Measurements from ENCODE around the gene PLXNA1.

PLXNA1 gene

GRCh38 chr3:126945171-126945721, 37.7 kb upstream of the PLXNA1 start:
- TF ChIP-seq ZFX (IDR thresholded peaks at IDR 0.05; ENCODE audit: borderline replicate concordance) (no peak), CTCF (IDR thresholded peaks at IDR 0.05) (no peak)

DNA sequence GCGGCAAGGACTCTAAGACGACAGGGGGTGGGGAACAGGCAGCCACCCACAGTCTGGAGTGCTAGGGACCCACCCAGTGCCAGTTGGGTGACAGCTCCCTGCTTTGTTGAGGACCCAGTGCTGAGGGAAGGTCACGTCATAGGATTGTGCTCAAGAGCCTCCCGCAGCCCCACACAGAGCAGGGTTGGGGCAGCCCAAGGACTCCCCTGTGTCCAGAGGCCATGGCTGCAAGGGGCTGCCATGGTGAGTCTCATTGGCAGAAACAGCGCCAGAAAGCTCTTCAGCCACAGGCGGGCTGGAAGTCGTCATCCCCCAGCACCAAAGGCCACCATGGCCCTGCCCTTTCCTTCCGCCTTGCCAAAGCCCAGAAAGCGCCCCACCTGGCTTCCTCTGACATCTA, 37.0 kb upstream of the PLXNA1 start:
- H3K27ac ChIP-seq: no peak overlapping the region
- no peak for TF ChIP-seq CTCF (IDR thresholded peaks at IDR 0.05)
- TF ChIP-seq ZFX (IDR thresholded peaks at IDR 0.05; ENCODE audit: borderline replicate concordance): no peak

More at GRCh38 chr3:126945171-126945721, 37.7 kb upstream of the PLXNA1 start:
- H3K27ac ChIP-seq: no peak overlapping the region

DNA sequence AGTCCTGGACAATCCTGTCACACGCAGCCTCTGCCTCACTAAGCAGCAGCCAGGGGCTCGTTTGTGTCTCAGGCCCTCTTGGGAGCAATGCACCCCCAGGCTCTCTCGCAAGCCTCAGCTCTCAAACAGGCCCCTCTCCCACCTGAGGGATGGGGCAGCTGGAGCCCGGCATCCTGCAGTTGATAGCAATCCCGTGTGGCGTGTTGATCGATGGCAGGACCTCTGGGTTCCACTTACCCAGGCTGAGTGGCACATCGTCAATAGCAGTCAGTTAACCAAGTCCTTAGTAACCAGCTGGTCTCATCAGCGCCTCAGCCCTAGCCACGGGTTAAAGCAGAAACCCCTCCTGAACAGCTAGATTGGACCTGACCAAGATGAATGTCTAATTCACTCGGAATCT, 36.5 kb upstream of the PLXNA1 start:
- H3K27ac ChIP-seq: no peak overlapping the region
- no peak for TF ChIP-seq CTCF (IDR thresholded peaks at IDR 0.05)
- no peak for TF ChIP-seq ZFX (IDR thresholded peaks at IDR 0.05; ENCODE audit: borderline replicate concordance)

DNA sequence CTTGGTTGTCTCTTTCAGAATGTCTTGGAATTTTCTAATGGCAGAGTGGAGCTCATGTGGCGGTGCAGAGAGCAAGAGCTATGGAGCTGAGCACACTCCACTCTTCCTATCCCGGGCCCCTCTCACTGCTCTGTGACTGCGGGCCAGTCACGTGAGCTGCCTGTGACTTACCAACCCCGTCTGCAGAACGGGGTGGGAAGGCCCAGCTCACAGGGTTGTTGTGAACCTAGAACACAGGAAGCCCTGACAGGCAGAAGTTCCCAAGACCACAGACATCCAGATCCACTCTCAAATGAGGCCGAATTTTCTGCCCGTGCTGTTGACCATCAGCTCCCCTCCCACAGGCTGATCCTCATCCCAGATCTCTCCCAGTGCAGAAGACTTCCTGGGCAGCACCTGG, 35.5 kb upstream of the PLXNA1 start:
- TF ChIP-seq ZFX (IDR thresholded peaks at IDR 0.05; ENCODE audit: borderline replicate concordance) (no peak), CTCF (IDR thresholded peaks at IDR 0.05) (no peak)
- H3K27ac ChIP-seq: no peak overlapping the region

GRCh38 chr3:126948980-126949535, 33.9 kb upstream of the PLXNA1 start:
- no peak overlapping the region for H3K27ac ChIP-seq
- TF ChIP-seq ZFX (IDR thresholded peaks at IDR 0.05; ENCODE audit: borderline replicate concordance): no peak
- no peak for TF ChIP-seq CTCF (IDR thresholded peaks at IDR 0.05)

DNA sequence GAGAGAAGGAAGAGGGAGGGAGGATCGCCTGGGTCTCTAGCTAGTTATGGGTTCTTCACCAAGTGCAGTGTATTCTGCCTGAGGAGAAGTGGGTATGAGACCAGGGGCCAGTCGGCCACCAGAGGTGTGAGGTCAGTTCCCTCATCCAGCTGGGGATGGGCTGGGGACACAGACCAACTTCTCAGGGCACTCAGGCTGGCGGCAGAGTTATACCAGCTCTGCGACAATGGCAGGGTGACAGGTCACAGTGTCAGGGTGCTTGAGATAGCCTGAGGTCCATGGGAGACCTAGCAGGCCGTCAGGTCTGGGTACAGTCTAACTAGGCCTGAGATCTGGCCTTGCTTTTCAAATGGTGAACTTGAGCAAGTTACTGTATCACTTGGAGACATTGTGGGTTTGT, 31.4 kb upstream of the PLXNA1 start:
- no peak overlapping the region for H3K27ac ChIP-seq
- TF ChIP-seq CTCF (IDR thresholded peaks at IDR 0.05) (no peak), ZFX (IDR thresholded peaks at IDR 0.05; ENCODE audit: borderline replicate concordance) (no peak)

DNA sequence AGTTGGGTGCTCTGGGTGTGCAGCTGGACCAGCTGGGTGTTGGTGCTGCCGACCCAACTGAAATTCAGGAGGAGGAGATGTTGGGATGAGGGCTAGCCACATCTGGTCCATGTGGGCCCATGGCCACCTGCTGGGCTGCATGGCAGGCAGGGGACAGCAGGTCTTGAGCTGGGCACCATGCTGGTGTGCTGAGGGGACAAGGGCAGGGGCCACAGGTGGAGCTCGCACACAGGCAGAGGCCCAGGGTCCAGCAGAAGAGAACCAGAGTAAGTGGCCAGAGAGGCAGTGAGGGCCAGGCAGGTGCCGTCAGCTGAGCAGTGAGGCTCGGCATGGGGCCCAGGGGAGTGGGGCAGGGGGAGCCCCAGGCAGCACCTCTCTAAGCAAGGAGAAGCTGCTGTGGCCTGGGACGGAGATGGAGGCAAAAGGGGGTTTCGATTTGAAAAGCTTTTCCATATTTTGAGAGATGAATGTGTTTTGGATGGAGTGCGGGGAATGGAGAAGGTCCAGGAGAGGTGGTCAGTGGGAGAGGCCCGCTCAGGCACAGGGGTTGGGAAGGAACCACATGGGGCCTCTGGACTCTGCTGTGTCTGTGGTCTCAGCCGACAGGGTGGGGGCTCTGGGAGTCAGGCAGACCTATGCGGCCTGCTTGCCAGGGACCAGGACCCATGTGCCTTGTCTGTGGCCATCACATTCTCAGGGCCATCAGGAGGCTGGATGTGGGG, 30.5 kb upstream of the PLXNA1 start:
- TF ChIP-seq CTCF (IDR thresholded peaks at IDR 0.05): no peak
- no peak for TF ChIP-seq ZFX (IDR thresholded peaks at IDR 0.05; ENCODE audit: borderline replicate concordance)

More for the DNA sequence above, 30.5 kb upstream of the PLXNA1 start:
- no peak overlapping the region for H3K27ac ChIP-seq

All from 22Rv1 (cell line).